HepG2 (cell line): ENCODE results near the gene PPP2R2C. TPM values are rescaled to one million over a fixed set of nuclear protein-coding genes. Genes with fewer than 3 reads are reported as not detected.

Experiments
- ATAC-seq: fragments of 200-7000 bp; cut with Tn5 transposase; 3 replicates; pipeline ENCODE4 v1.9.1; 2020; ENCODE audit warnings: mild to moderate bottlenecking, moderate library complexity
- BruUV-seq: library from RNA; stranded (reverse); fragments of 400-500 nt; replicated peaks from 2 replicates; lab custom pipeline; 2021; lab: Mats Ljungman, UMichigan
- CTCF ChIA-PET: fragments of 300-600 bp; formaldehyde crosslinking; extraction: SDS; loops from one replicate; lab custom pipeline; 2021; ENCODE audit warnings: low total read pairs, inconsistent platforms, low intra/inter-chr PET ratio; lab: Yijun Ruan, JAX
- POLR2A ChIA-PET: fragments of 350-600 bp; sonication (Branson Sonifier 250); formaldehyde crosslinking; loops from one replicate; lab custom pipeline; 2020; ENCODE audit warnings: antibody characterized with exemption, inconsistent platforms; lab: Yijun Ruan, JAX
- DNase-seq: peaks from one replicate; pipeline ENCODE4 v3.0.0-alpha.2; 2015; ENCODE audit warnings: low spot score
- FAIRE-seq: peaks from 3 replicates; lab custom pipeline; 2011; peaks lifted over from hg19 to GRCh38; lab: Jason Lieb, UNC
- H2AFZ ChIP-seq: one replicate; pipeline ENCODE4 v1.6.1; 2011; ENCODE audit warnings: low read length, inconsistent platforms
- H3K27ac ChIP-seq: fragments of 300-600 bp; 3 replicates; pipeline ENCODE4 v1.8.0; 2011; ENCODE audit warnings: mixed run types, mild to moderate bottlenecking, mixed read lengths, low read length, inconsistent platforms; ENCODE audit not compliant: insufficient read depth; ENCODE audit errors: extremely low read length
- H3K27me3 ChIP-seq, 2 experiments: fragments of 200-600 bp in 1 of 2; 2 replicates in 1 of 2; 3 replicates in 1 of 2; pipeline versions ENCODE4 v1.6.0 to v1.8.0; 2011; ENCODE audit warnings: low read length in 2 of 2, mild to moderate bottlenecking in 2 of 2, moderate library complexity in 2 of 2, inconsistent platforms in 1 of 2; ENCODE audit not compliant: insufficient read depth in 2 of 2, control insufficient read depth in 1 of 2
- H3K36me3 ChIP-seq, 2 experiments: fragments of 200-600 bp in 1 of 2; replicated peaks in 1 of 2; 2 replicates in 1 of 2; 3 replicates in 1 of 2; pipeline versions ENCODE4 v1.5.1 to v1.8.0; 2011; ENCODE audit warnings: low read length in 2 of 2, inconsistent platforms in 1 of 2; ENCODE audit not compliant: insufficient read depth in 2 of 2, control insufficient read depth in 1 of 2
- H3K4me1 ChIP-seq: 2 replicates; pipeline ENCODE4 v1.5.1; 2012; ENCODE audit warnings: low read length, inconsistent platforms; ENCODE audit not compliant: insufficient read depth
- H3K4me2 ChIP-seq: 2 replicates; pipeline ENCODE4 v1.6.0; 2011; ENCODE audit warnings: low read depth, low read length, inconsistent platforms
- H3K4me3 ChIP-seq, 3 experiments: fragments of 200-600 bp in 1 of 3; sonication (generic), shearing (Covaris generic) in 1 of 3; replicated peaks in 1 of 3; 2 replicates each; pipeline ENCODE4 v1.5.1; 2011 to 2016; ENCODE audit warnings: low read length in 3 of 3, inconsistent platforms in 2 of 3, low read depth in 2 of 3, mild to moderate bottlenecking in 2 of 3, control low read depth in 1 of 3, mixed read lengths in 1 of 3; ENCODE audit not compliant: insufficient read depth in 1 of 3
- H3K79me2 ChIP-seq: one replicate; pipeline ENCODE4 v1.6.1; 2011; ENCODE audit warnings: low read length, inconsistent platforms; ENCODE audit not compliant: insufficient read depth
- H3K9ac ChIP-seq: 2 replicates; pipeline ENCODE4 v1.6.0; 2011; ENCODE audit warnings: mild to moderate bottlenecking, low read depth, low read length, inconsistent platforms; ENCODE audit not compliant: insufficient read depth
- H3K9me3 ChIP-seq: 2 replicates; pipeline ENCODE4 v1.5.1; 2012; ENCODE audit warnings: mild to moderate bottlenecking, low read length
- H4K20me1 ChIP-seq: 2 replicates; pipeline ENCODE4 v1.6.0; 2011; ENCODE audit warnings: inconsistent platforms, mild to moderate bottlenecking, low read length, moderate library complexity; ENCODE audit not compliant: insufficient read depth
- ARNTL ChIP-seq: sonication (generic); formaldehyde crosslinking; IDR thresholded peaks from 2 replicates; pipeline ENCODE4 v1.4.0; 2020; ENCODE audit warnings: mild to moderate bottlenecking, missing genetic modification reagents
- DNMT3B ChIP-seq: conservative IDR thresholded peaks from 2 replicates; pipeline ENCODE4 v1.6.1; 2016; ENCODE audit warnings: missing biosample characterization, control low read depth
- GPBP1L1 ChIP-seq: sonication (generic); formaldehyde crosslinking; IDR thresholded peaks from 2 replicates; pipeline ENCODE4 v1.5.0; 2020; ENCODE audit warnings: mild to moderate bottlenecking, missing genetic modification reagents
- PLRG1 ChIP-seq: fragments of 450-650 bp; conservative IDR thresholded peaks from 2 replicates; pipeline ENCODE4 v1.6.1; 2016
- POGZ ChIP-seq: sonication (generic); formaldehyde crosslinking; IDR thresholded peaks from 2 replicates; pipeline ENCODE4 v1.4.0; 2020; ENCODE audit warnings: mild to moderate bottlenecking, missing genetic modification reagents
- RXRA ChIP-seq: sonication (generic); formaldehyde crosslinking; IDR thresholded peaks from 2 replicates; pipeline ENCODE4 v1.5.1; 2020; ENCODE audit warnings: missing genetic modification reagents
- TAF1 ChIP-seq: sonication (generic); formaldehyde crosslinking; IDR thresholded peaks from 2 replicates; pipeline ENCODE4 v1.4.0; 2020; ENCODE audit warnings: missing genetic modification reagents
- TCF7 ChIP-seq: sonication (generic); IDR thresholded peaks from 2 replicates; pipeline ENCODE4 v1.6.1; 2016; ENCODE audit warnings: antibody characterized with exemption, low read depth
- THAP7 ChIP-seq: sonication (generic); formaldehyde crosslinking; IDR thresholded peaks from 2 replicates; pipeline ENCODE4 v1.8.1; 2023; ENCODE audit warnings: mild to moderate bottlenecking, missing genetic modification reagents
- ZNF232 ChIP-seq: sonication (generic); formaldehyde crosslinking; IDR thresholded peaks from 2 replicates; pipeline ENCODE4 v1.4.0; 2020; ENCODE audit warnings: missing genetic modification reagents, borderline replicate concordance
- ZNF451 ChIP-seq: sonication (generic); formaldehyde crosslinking; IDR thresholded peaks from 2 replicates; pipeline ENCODE4 v1.5.0; 2020; ENCODE audit warnings: mild to moderate bottlenecking, missing genetic modification reagents
- ZNF672 ChIP-seq: sonication (generic); formaldehyde crosslinking; IDR thresholded peaks from 2 replicates; pipeline ENCODE4 v1.8.1; 2022; ENCODE audit warnings: missing genetic modification reagents
- ZSCAN12 ChIP-seq: sonication (generic); formaldehyde crosslinking; IDR thresholded peaks from 2 replicates; pipeline ENCODE4 v1.9.0; 2021; ENCODE audit warnings: mild to moderate bottlenecking, missing genetic modification reagents
- WGBS: methylation state at CpG from one replicate; pipeline ENCODE4 v1.1.6; 2017; ENCODE audit warnings: low lambda C conversion rate; 5-methylcytosine and 5-hydroxymethylcytosine counted together
- in situ Hi-C: cut with HindIII; loops from 2 replicates; pipeline ENCODE4 v1.10.0; 2017; ENCODE audit warnings: low pct_unique_long_range_greater_than_20kb; ENCODE audit not compliant: extremely low pct_ligation_motif_present
- intact Hi-C: fragments of 100-400 bp; cut with micrococcal nuclease; formaldehyde crosslinking; loops from one replicate; pipeline ENCODE4 v1.10.0; 2022; ENCODE audit not compliant: unreplicated experiment
- polyA plus RNA-seq, 8 experiments: library from polyadenylated mRNA; depleted of rRNA in 3 of 8; stranded (reverse) in 7 of 8; unstranded in 1 of 8; fragments of >200 nt; fragmentation: Illumina TruSeq in 4 of 8; extraction: Trizol in 4 of 8; gene quantifications; 2 replicates each; pipeline versions ENCODE4 v1.2.1 to v1.2.3, GENCODE V29; 2011 to 2016; ENCODE audit warnings: low read depth in 4 of 8, missing spikeins in 1 of 8, mixed read lengths in 1 of 8; ENCODE audit not compliant: insufficient read depth in 1 of 8
- total RNA-seq, 5 experiments: library from RNA; depleted of rRNA; stranded (reverse); fragments of >200 nt; fragmentation: Illumina TruSeq; extraction: Trizol; gene quantifications; 2 replicates each; pipeline ENCODE4 v1.2.3, GENCODE V29; 2016; ENCODE audit warnings: low read depth in 1 of 5

Gene PPP2R2C
- total and polyA plus RNA-seq, 2 of the 13 experiments (the other 11 are each of a cell fraction or from before 2014, with no cell fraction given) = 0.60 to 8.6 TPM

GRCh38 chr4:6445403-6446129 lies 26.8 kb downstream of the PPP2R2C start:
- TF ChIP-seq ZSCAN12 (no peak), ZNF672 (no peak), GPBP1L1 (CRISPR knock-in tag) (no peak), ZNF451 (CRISPR knock-in tag) (no peak), TCF7 (no peak), PLRG1 (no peak), ARNTL (no peak), ZNF232 (CRISPR knock-in tag) (no peak), RXRA (no peak), DNMT3B (no peak), TAF1 (no peak), THAP7 (CRISPR knock-in tag) (no peak), POGZ (CRISPR knock-in tag) (no peak)
- no TSS peak for BruUV-seq
- Histone ChIP-seq H3K27me3 (peaks cover 12 to 85% of the 10 kb centered on the region in 2 experiments), H3K4me2 (no peak overlapping the region), H3K9ac (no peak overlapping the region), H4K20me1 (0 out of 2 replicates have a peak, but pooled peaks cover 2% of the 10 kb centered on the region), H3K27ac (no peak overlapping the region), H3K79me2 (no peaks in the 10 kb centered on the region), H3K9me3 (no peaks in the 10 kb centered on the region), H3K36me3 (no peaks in the 10 kb centered on the region), H3K4me1 (no peaks in the 10 kb centered on the region), H2AFZ (no peak overlapping the region), H3K4me3 (no peak overlapping the region)
- in situ Hi-C loops (no loop called here), intact Hi-C loops (no loop called here)
- ChIA-PET CTCF (no interaction called here), POLR2A (no interaction called here)
- 35% methylated on average over 4 of the region's 5 CpGs for WGBS
- DNase-seq (no peak), FAIRE-seq (no peak), ATAC-seq (no peak)
